Neural progenitor cell (in vitro differentiated cells): ENCODE results near the gene GAB1. TPM values are rescaled to one million over a fixed set of nuclear protein-coding genes. Genes with fewer than 3 reads are reported as not detected.

Experiments used
- DNase-seq: peaks from one replicate; pipeline ENCODE4 v3.0.0-alpha.2; 2016; ENCODE audit warnings: low spot score
- H2AFZ ChIP-seq: fragments of 200-600 bp; sonication (generic); replicated peaks from 2 replicates; pipeline ENCODE4 v1.6.1; 2016; ENCODE audit warnings: antibody characterized with exemption
- H3F3A ChIP-seq: fragments of 200-600 bp; sonication (generic); 2 replicates; pipeline ENCODE4 v1.6.1; 2016; ENCODE audit warnings: antibody characterized with exemption, low read depth
- H3K27ac ChIP-seq: fragments of 200-600 bp; sonication (generic); 2 replicates; pipeline ENCODE4 v1.5.1; 2016; ENCODE audit warnings: mild to moderate bottlenecking
- H3K27me3 ChIP-seq: fragments of 200-600 bp; sonication (generic); 2 replicates; pipeline ENCODE4 v1.6.1; 2016; ENCODE audit warnings: mild to moderate bottlenecking, moderate library complexity
- H3K36me3 ChIP-seq: fragments of 200-600 bp; sonication (generic); 2 replicates; pipeline ENCODE4 v1.5.1; 2016
- H3K4me1 ChIP-seq: fragments of 200-600 bp; sonication (generic); 2 replicates; pipeline ENCODE4 v1.6.1; 2016; ENCODE audit warnings: mixed run types
- H3K4me2 ChIP-seq: fragments of 200-600 bp; sonication (generic); 2 replicates; pipeline ENCODE4 v1.6.1; 2016
- H3K4me3 ChIP-seq: fragments of 200-600 bp; sonication (generic); 2 replicates; pipeline ENCODE4 v1.5.1; 2016
- H3K79me2 ChIP-seq: fragments of 200-600 bp; sonication (generic); 2 replicates; pipeline ENCODE4 v1.6.1; 2016; ENCODE audit warnings: low read depth
- H3K9ac ChIP-seq: fragments of 200-600 bp; sonication (generic); 2 replicates; pipeline ENCODE4 v1.6.1; 2016
- H3K9me3 ChIP-seq: fragments of 200-600 bp; sonication (generic); 2 replicates; pipeline ENCODE4 v1.5.1; 2016; ENCODE audit warnings: low read depth
- H4K20me1 ChIP-seq: fragments of 200-600 bp; sonication (generic); 2 replicates; pipeline ENCODE4 v1.6.1; 2016; ENCODE audit warnings: low read depth
- H3K27ac Mint-ChIP-seq: 3 replicates; pipeline ENCODE4 v1.8.0; 2021; ENCODE audit warnings: mixed read lengths
- H3K27me3 Mint-ChIP-seq: 2 replicates; pipeline ENCODE4 v1.8.0; 2022; ENCODE audit warnings: low read depth, mild to moderate bottlenecking, inconsistent platforms, moderate library complexity, mixed read lengths; ENCODE audit not compliant: insufficient read depth
- H3K36me3 Mint-ChIP-seq: 3 replicates; pipeline ENCODE4 v1.8.0; 2021; ENCODE audit warnings: mixed read lengths
- H3K4me1 Mint-ChIP-seq: 3 replicates; pipeline ENCODE4 v1.8.0; 2021; ENCODE audit warnings: mixed read lengths
- H3K4me3 Mint-ChIP-seq: 3 replicates; pipeline ENCODE4 v1.8.0; 2021; ENCODE audit warnings: mild to moderate bottlenecking, moderate library complexity, mixed read lengths
- H3K9me3 Mint-ChIP-seq: 3 replicates; pipeline ENCODE4 v1.8.0; 2020; ENCODE audit warnings: mixed read lengths
- EZH2 ChIP-seq: fragments of 200-600 bp; sonication (generic); IDR thresholded peaks from 2 replicates; pipeline ENCODE4 v1.6.1; 2017; ENCODE audit warnings: antibody characterized with exemption, mild to moderate bottlenecking, moderate library complexity
- EZH2phosphoT487 ChIP-seq: fragments of 200-600 bp; sonication (generic); IDR thresholded peaks from 2 replicates; pipeline ENCODE4 v1.6.1; 2017; ENCODE audit warnings: antibody characterized with exemption
- total RNA-seq: library from RNA; depleted of rRNA; stranded (reverse); fragments of >200 nt; gene quantifications from 2 replicates; pipeline ENCODE4 v1.2.3, GENCODE V29; 2015; ENCODE audit warnings: low replicate concordance
- TF ChIP-seq, protein P1 (sequence below): fragments of 200-600 bp; sonication (generic); IDR thresholded peaks from 2 replicates; pipeline ENCODE4 v1.5.1; 2017; ENCODE audit warnings: antibody characterized with exemption, mild to moderate bottlenecking

Gene GAB1
- total RNA-seq, 1 donor from 2014 or later = 31.3 TPM

DNA sequence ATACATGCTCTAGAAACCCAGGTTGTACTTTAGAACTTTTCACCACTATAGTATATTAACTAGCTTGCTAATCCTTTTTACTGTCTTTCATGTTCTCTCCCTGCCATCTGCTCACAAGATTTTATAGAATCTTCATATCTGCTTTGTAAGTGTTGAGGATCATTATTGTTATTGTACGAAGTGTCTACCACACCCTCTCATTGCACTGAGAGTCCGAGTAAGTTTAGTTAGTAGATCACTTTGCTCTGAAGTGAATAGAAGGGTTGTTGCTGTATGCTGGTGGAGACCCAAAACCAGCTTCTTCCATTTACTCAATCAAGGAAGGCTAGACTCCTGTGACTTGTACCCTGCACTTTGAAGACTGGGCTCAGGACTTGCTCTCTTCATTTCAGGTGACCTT, 17.1 kb downstream of the GAB1 start:
- TF ChIP-seq EZH2phosphoT487 (no peak), EZH2 (no peak)
- TF ChIP-seq, protein P1, sequence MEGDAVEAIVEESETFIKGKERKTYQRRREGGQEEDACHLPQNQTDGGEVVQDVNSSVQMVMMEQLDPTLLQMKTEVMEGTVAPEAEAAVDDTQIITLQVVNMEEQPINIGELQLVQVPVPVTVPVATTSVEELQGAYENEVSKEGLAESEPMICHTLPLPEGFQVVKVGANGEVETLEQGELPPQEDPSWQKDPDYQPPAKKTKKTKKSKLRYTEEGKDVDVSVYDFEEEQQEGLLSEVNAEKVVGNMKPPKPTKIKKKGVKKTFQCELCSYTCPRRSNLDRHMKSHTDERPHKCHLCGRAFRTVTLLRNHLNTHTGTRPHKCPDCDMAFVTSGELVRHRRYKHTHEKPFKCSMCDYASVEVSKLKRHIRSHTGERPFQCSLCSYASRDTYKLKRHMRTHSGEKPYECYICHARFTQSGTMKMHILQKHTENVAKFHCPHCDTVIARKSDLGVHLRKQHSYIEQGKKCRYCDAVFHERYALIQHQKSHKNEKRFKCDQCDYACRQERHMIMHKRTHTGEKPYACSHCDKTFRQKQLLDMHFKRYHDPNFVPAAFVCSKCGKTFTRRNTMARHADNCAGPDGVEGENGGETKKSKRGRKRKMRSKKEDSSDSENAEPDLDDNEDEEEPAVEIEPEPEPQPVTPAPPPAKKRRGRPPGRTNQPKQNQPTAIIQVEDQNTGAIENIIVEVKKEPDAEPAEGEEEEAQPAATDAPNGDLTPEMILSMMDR = no peak
- Histone ChIP-seq H3K79me2 (peaks cover 40% of the 10 kb centered on the region), H3K36me3 (no peaks in the 10 kb centered on the region), H3K4me3 (no peak overlapping the region), H2AFZ (no peak overlapping the region), H4K20me1 (no peaks in the 10 kb centered on the region), H3K27ac (no peak overlapping the region), H3F3A (no peaks in the 10 kb centered on the region), H3K4me1 (peaks cover 16% of the 10 kb centered on the region), H3K27me3 (no peaks in the 10 kb centered on the region), H3K4me2 (no peak overlapping the region), H3K9me3 (no peaks in the 10 kb centered on the region), H3K9ac (no peak overlapping the region)
- Mint-ChIP-seq H3K4me1 (peaks cover 24% of the 10 kb centered on the region), H3K27me3 (no peaks in the 10 kb centered on the region), H3K36me3 (peaks cover 2% of the 10 kb centered on the region), H3K4me3 (no peak overlapping the region), H3K27ac (no peak overlapping the region), H3K9me3 (peaks cover 4% of the 10 kb centered on the region)
- DNase-seq = no peak

- Mint-ChIP-seq H3K27me3 (no peaks in the 10 kb centered on the region), H3K4me1 (peaks cover 27% of the 10 kb centered on the region), H3K4me3 (no peak overlapping the region), H3K27ac (no peak overlapping the region), H3K36me3 (peaks cover 2% of the 10 kb centered on the region), H3K9me3 (peaks cover 4% of the 10 kb centered on the region)
- H3K4me3 ChIP-seq = no peak overlapping the region
- no peak overlapping the region for H2AFZ ChIP-seq
- no peaks in the 10 kb centered on the region for H3K9me3 ChIP-seq
- no peak overlapping the region for H3K4me2 ChIP-seq
- H3F3A ChIP-seq = no peaks in the 10 kb centered on the region
- H4K20me1 ChIP-seq = no peaks in the 10 kb centered on the region
- H3K36me3 ChIP-seq = no peaks in the 10 kb centered on the region
- H3K4me1 ChIP-seq = peaks cover 16% of the 10 kb centered on the region
- TF ChIP-seq EZH2phosphoT487 (no peak), EZH2 (no peak)
- TF ChIP-seq, protein P1 = no peak
- H3K79me2 ChIP-seq = peaks cover 51% of the 10 kb centered on the region
- no peaks in the 10 kb centered on the region for H3K27me3 ChIP-seq
- DNase-seq = no peak
- no peak overlapping the region for H3K27ac ChIP-seq
- no peak overlapping the region for H3K9ac ChIP-seq
Measured at GRCh38 chr4:143354990-143355389, 18.3 kb downstream of the GAB1 start.

GRCh38 chr4:143355540-143356217, 19.0 kb downstream of the GAB1 start:
- H3K4me1 Mint-ChIP-seq = peaks cover 27% of the 10 kb centered on the region
- no peaks in the 10 kb centered on the region for H3K36me3 Mint-ChIP-seq
- no peak overlapping the region for H2AFZ ChIP-seq
- no peak for TF ChIP-seq EZH2phosphoT487
- TF ChIP-seq EZH2 = no peak
- TF ChIP-seq, protein P1 = no peak
- no peak overlapping the region for H3K9ac ChIP-seq
- H3K27me3 Mint-ChIP-seq = no peaks in the 10 kb centered on the region
- peaks cover 4% of the 10 kb centered on the region for H3K9me3 Mint-ChIP-seq
- no peaks in the 10 kb centered on the region for H3K27me3 ChIP-seq
- no peak overlapping the region for H3K27ac ChIP-seq
- H3F3A ChIP-seq = no peaks in the 10 kb centered on the region
- no peaks in the 10 kb centered on the region for H4K20me1 ChIP-seq
- H3K79me2 ChIP-seq = peaks cover 53% of the 10 kb centered on the region
- peaks cover 16% of the 10 kb centered on the region for H3K4me1 ChIP-seq
- H3K9me3 ChIP-seq = no peaks in the 10 kb centered on the region
- H3K4me3 Mint-ChIP-seq = no peak overlapping the region
- H3K4me2 ChIP-seq = no peak overlapping the region
- no peak for DNase-seq
- no peak overlapping the region for H3K4me3 ChIP-seq
- H3K36me3 ChIP-seq = no peaks in the 10 kb centered on the region
- H3K27ac Mint-ChIP-seq = no peak overlapping the region
